Ishikawa (cell line): ENCODE results near the gene ACOT6.

Source experiments
- CEBPB ChIP-seq: IDR thresholded peaks from 2 replicates; pipeline ENCODE4 v1.6.1; 2012
- CREB1 ChIP-seq: IDR thresholded peaks from 2 replicates; pipeline ENCODE4 v1.6.1; 2012; ENCODE audit warnings: low read depth
- EGR1 ChIP-seq: IDR thresholded peaks from 2 replicates; pipeline ENCODE4 v1.6.1; 2012
- EP300 ChIP-seq: IDR thresholded peaks from 2 replicates; pipeline ENCODE4 v1.6.1; 2012; ENCODE audit warnings: borderline replicate concordance
- FOXM1 ChIP-seq: IDR thresholded peaks from 2 replicates; pipeline ENCODE4 v1.6.1; 2012; ENCODE audit warnings: low read depth, borderline replicate concordance
- NFIC ChIP-seq: IDR thresholded peaks from 2 replicates; pipeline ENCODE4 v1.6.1; 2012
- RAD21 ChIP-seq: IDR thresholded peaks from 2 replicates; pipeline ENCODE4 v1.6.1; 2012; ENCODE audit warnings: low read depth
- TAF1 ChIP-seq: IDR thresholded peaks from 2 replicates; pipeline ENCODE4 v1.6.1; 2012; ENCODE audit warnings: low read depth, mild to moderate bottlenecking
- TCF12 ChIP-seq: IDR thresholded peaks from 2 replicates; pipeline ENCODE4 v1.6.1; 2012; ENCODE audit warnings: low read depth
- TEAD4 ChIP-seq: IDR thresholded peaks from 2 replicates; pipeline ENCODE4 v1.6.1; 2012
- YY1 ChIP-seq: IDR thresholded peaks from 2 replicates; pipeline ENCODE4 v1.6.1; 2012; ENCODE audit warnings: low read depth
- ZBTB7A ChIP-seq: IDR thresholded peaks from 2 replicates; pipeline ENCODE4 v1.6.1; 2012; ENCODE audit warnings: low read depth
- TF ChIP-seq, protein P1 (sequence below): IDR thresholded peaks from 2 replicates; pipeline ENCODE4 v1.6.1; 2012
- TF ChIP-seq, protein P2 (sequence below): IDR thresholded peaks from 2 replicates; pipeline ENCODE4 v1.6.1; 2012; ENCODE audit warnings: low read depth, mild to moderate bottlenecking
- TF ChIP-seq, protein P3 (sequence below): IDR thresholded peaks from 2 replicates; pipeline ENCODE4 v1.6.1; 2012

ACOT6 gene

DNA sequence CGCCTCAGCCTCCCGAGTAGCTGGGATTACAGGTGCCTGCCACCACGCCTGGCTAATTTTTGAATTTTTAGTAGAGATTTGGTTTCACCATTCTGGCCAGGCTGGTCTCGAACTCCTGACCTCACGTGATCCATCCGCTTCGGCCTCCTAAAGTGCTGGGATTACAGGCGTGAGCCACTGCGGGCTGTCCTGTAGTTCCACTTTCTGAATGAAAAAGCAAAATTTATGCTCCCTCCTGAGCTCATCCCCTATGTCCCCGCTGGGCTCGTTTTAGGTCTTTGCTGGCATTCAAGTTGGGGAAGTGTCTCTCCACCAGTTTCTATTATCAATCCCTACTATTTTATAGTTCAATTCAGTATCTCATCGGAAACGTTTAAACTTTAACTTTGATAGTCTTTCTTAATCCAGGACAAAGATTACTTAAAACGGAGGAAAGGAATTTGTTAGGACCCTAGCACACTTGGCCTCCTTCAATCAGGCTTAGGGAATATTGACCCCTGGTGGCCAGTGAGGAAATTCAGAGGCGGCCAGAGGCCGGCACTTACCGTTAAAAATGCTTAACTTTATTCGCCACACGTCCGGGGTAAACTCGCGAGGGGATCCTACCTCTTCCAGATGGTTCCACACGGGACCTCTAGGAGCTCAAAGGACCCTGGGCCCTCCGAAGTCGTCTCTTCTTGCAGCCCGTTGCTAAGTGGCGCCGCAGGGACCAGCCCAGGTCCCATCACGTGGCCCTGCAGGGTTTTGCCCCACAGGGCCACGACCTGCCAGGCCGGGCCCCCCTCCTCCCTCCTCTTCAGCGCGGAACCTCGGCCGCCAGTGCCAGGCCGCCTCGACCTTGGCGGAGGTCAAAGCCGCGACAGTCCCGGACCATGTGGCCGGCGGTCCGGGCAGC, 21.0 kb downstream of the ACOT6 start:
- no peak for TF ChIP-seq CEBPB
- no peak for TF ChIP-seq EP300
- no peak for TF ChIP-seq CREB1
- peak; percentile 88 for TF ChIP-seq RAD21
- TF ChIP-seq EGR1 = no peak
- no peak for TF ChIP-seq TAF1
- TF ChIP-seq, protein P1, sequence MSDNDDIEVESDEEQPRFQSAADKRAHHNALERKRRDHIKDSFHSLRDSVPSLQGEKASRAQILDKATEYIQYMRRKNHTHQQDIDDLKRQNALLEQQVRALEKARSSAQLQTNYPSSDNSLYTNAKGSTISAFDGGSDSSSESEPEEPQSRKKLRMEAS = no peak; the same call in 1 of the 2 replicates
- TF ChIP-seq, protein P2, sequence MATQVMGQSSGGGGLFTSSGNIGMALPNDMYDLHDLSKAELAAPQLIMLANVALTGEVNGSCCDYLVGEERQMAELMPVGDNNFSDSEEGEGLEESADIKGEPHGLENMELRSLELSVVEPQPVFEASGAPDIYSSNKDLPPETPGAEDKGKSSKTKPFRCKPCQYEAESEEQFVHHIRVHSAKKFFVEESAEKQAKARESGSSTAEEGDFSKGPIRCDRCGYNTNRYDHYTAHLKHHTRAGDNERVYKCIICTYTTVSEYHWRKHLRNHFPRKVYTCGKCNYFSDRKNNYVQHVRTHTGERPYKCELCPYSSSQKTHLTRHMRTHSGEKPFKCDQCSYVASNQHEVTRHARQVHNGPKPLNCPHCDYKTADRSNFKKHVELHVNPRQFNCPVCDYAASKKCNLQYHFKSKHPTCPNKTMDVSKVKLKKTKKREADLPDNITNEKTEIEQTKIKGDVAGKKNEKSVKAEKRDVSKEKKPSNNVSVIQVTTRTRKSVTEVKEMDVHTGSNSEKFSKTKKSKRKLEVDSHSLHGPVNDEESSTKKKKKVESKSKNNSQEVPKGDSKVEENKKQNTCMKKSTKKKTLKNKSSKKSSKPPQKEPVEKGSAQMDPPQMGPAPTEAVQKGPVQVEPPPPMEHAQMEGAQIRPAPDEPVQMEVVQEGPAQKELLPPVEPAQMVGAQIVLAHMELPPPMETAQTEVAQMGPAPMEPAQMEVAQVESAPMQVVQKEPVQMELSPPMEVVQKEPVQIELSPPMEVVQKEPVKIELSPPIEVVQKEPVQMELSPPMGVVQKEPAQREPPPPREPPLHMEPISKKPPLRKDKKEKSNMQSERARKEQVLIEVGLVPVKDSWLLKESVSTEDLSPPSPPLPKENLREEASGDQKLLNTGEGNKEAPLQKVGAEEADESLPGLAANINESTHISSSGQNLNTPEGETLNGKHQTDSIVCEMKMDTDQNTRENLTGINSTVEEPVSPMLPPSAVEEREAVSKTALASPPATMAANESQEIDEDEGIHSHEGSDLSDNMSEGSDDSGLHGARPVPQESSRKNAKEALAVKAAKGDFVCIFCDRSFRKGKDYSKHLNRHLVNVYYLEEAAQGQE = no peak
- no peak for TF ChIP-seq TEAD4
- no peak for TF ChIP-seq ZBTB7A
- peak; percentile 36; the same call in 1 of the 2 replicates for TF ChIP-seq YY1
- TF ChIP-seq NFIC = no peak
- TF ChIP-seq TCF12 = no peak
- TF ChIP-seq FOXM1 = no peak
- TF ChIP-seq, protein P3, sequence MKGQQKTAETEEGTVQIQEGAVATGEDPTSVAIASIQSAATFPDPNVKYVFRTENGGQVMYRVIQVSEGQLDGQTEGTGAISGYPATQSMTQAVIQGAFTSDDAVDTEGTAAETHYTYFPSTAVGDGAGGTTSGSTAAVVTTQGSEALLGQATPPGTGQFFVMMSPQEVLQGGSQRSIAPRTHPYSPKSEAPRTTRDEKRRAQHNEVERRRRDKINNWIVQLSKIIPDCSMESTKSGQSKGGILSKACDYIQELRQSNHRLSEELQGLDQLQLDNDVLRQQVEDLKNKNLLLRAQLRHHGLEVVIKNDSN = peak; percentile 93

DNA sequence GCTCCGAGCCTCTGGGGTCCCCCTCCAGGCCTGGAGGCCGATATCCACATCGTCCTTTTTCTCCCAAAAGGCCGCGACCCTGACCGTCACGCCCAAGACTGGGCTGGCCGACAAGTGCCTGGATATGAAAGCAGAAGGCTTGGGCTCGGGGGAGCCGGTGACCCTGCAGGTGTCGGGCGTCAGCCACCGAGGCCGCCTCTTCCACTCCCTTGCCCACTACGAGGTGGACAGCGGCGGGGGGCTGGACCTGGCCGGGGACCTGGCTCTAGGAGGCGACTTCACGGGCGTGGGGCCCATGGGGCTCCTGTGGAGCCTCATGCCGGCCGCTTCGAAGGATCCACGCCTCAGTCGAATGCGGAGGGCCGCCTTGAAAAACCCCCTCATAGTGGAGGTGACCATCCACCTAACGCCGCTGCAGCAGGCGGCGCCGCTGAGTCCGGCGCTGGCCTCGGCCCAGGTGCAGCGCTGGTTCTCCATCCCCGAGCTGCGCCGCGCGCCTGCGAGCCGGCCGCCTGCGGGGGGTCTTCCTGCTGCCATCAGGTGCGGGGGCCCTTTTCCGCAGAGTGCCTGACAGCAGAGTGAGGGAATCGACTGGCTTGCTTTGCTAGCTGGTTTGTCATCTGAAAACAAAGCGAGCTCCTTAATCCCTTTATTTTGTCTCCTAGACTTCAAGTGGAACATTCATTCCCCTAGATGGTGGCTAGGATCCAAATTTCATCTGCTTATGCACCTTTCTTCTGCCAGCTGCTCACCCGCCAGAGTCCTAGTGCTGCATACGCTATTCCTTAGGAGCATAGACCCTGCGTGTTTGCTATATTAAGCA, 21.9 kb downstream of the ACOT6 start:
- TF ChIP-seq TCF12 (peak; percentile 35; the same call in 1 of the 2 replicates), FOXM1 (no peak), TAF1 (peak; percentile 63), RAD21 (peak; percentile 22; the same call in 1 of the 2 replicates), CEBPB (no peak), ZBTB7A (no peak), YY1 (no peak; the same call in 1 of the 2 replicates), EP300 (no peak)
- TF ChIP-seq, protein P2 = peak; percentile 32; the same call in 1 of the 2 replicates
- TF ChIP-seq, protein P1 = peak; percentile 59

DNA sequence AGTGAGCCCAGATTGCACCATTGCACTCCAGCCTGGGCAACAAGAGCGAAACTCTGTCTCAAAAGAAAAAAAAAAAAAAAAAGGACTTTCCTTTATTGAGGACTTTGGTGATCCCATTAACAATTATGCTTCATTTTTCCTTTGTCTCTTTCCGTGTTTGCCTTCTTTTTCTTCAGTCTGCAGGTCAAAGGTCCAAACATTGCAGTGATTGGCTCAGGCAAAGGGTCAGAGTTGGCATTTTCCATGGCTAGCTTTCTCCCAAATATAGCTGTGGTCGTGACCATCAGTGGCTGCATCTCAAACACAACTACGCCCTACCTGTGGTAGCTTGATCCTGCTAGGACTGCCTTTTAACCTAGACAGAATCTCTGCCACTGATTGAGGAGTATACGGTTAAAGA, 25.5 kb downstream of the ACOT6 start:
- TF ChIP-seq, protein P2 = no peak
- TF ChIP-seq YY1 = no peak
- no peak for TF ChIP-seq ZBTB7A
- TF ChIP-seq, protein P3 = no peak
- no peak for TF ChIP-seq CEBPB
- no peak for TF ChIP-seq TCF12
- no peak for TF ChIP-seq EP300
- TF ChIP-seq TAF1 = no peak
- no peak for TF ChIP-seq EGR1
- no peak for TF ChIP-seq TEAD4
- no peak for TF ChIP-seq RAD21
- TF ChIP-seq, protein P1 = no peak
- no peak for TF ChIP-seq CREB1
- no peak for TF ChIP-seq NFIC
- TF ChIP-seq FOXM1 = no peak
